ENCODE measurements around the gene PIGK. TPM values are rescaled to one million over a fixed set of nuclear protein-coding genes. Genes with fewer than 3 reads are reported as not detected.

PIGK gene
- total and polyA plus RNA-seq, 4 donors: 7.9 to 30.2 (median 17.9) TPM

DNA sequence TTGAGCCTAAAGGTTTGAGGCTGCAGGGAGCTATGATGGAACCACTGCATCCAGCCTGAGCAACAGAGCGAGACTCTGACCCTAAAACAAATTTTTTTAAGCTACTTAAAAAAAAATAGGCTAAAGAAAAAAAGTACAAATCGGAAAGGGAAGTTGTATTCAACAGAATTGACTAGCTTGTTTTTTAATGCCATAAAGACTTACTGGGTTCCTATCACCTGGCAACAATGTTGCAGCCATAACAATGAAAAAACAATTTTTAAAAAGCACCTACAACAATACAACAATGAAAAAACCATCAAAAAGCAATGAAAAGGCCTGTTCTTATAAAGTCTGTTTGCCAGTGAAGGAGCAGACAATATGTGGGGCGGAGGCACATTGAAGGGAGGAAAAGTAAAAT is 20.1 kb upstream of the PIGK start:
- DNase-seq (no peak), ATAC-seq (ENCODE audit: insufficient read depth, low FRiP score) (no peak)
- Histone ChIP-seq H3K9me3 (ENCODE audit: control insufficient read depth in 4 of 4, insufficient read depth in 3 of 4, low read length in 3 of 4) (no peaks in the 10 kb centered on the region), H3K4me1 (ENCODE audit: control insufficient read depth in 5 of 5, insufficient read depth in 5 of 5, low read length in 5 of 5) (no peaks in the 10 kb centered on the region), H3K27me3 (ENCODE audit: control insufficient read depth in 3 of 3, insufficient read depth in 3 of 3, low read length in 2 of 3) (no peaks in the 10 kb centered on the region), H3K4me3 (no peak overlapping the region), H3K9ac (ENCODE audit: insufficient read depth in 1 of 2, low read length in 2 of 2) (no peak overlapping the region), H3K27ac (ENCODE audit: low read depth in 1 of 2, low read length in 1 of 2) (no peak overlapping the region), H3K36me3 (ENCODE audit: control insufficient read depth in 4 of 4, insufficient read depth in 4 of 4, low read length in 4 of 4) (no peaks in the 10 kb centered on the region)
- 59 to 76% methylated on average over 3 of the region's 3 CpGs for WGBS, 2 donors
- TF ChIP-seq, protein P1, sequence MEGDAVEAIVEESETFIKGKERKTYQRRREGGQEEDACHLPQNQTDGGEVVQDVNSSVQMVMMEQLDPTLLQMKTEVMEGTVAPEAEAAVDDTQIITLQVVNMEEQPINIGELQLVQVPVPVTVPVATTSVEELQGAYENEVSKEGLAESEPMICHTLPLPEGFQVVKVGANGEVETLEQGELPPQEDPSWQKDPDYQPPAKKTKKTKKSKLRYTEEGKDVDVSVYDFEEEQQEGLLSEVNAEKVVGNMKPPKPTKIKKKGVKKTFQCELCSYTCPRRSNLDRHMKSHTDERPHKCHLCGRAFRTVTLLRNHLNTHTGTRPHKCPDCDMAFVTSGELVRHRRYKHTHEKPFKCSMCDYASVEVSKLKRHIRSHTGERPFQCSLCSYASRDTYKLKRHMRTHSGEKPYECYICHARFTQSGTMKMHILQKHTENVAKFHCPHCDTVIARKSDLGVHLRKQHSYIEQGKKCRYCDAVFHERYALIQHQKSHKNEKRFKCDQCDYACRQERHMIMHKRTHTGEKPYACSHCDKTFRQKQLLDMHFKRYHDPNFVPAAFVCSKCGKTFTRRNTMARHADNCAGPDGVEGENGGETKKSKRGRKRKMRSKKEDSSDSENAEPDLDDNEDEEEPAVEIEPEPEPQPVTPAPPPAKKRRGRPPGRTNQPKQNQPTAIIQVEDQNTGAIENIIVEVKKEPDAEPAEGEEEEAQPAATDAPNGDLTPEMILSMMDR (IDR thresholded peaks at IDR 0.05; ENCODE audit: control extremely low read depth, extremely low read depth): no peak

DNA sequence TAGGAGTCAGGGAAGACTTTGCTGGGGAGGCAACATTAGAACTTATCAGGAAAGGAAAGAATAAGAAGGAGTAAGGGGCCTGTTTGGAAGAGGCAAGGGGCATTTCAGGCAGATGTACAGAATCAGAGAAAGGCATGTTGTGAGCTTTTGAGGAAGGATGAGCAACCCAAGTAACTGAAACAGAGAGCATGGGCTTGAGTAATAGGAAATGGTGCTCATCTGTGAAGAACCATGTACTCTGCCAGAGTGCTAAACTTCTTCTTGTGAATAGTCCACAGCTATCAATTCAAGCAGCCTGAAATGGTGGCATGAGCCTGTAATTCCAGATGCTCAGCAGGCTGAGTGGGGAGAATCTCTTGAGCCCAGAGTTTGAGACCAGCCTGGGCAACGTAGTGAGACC is 19.2 kb upstream of the PIGK start:
- no peak for DNase-seq
- no peak overlapping the region for H3K4me3 ChIP-seq
- no peaks in the 10 kb centered on the region for H3K36me3 ChIP-seq (ENCODE audit: control insufficient read depth in 4 of 4, insufficient read depth in 4 of 4, low read length in 4 of 4)
- ATAC-seq (ENCODE audit: insufficient read depth, low FRiP score): no peak
- H3K4me1 ChIP-seq (ENCODE audit: control insufficient read depth in 5 of 5, insufficient read depth in 5 of 5, low read length in 5 of 5): no peaks in the 10 kb centered on the region
- 71 to 85% methylated on average over 1 of the region's 1 CpG for WGBS, 2 donors
- no peaks in the 10 kb centered on the region for H3K9me3 ChIP-seq (ENCODE audit: control insufficient read depth in 4 of 4, insufficient read depth in 3 of 4, low read length in 3 of 4)
- TF ChIP-seq, protein P1 (IDR thresholded peaks at IDR 0.05; ENCODE audit: control extremely low read depth, extremely low read depth): no peak
- no peaks in the 10 kb centered on the region for H3K27me3 ChIP-seq (ENCODE audit: control insufficient read depth in 3 of 3, insufficient read depth in 3 of 3, low read length in 2 of 3)
- H3K27ac ChIP-seq (ENCODE audit: low read depth in 1 of 2, low read length in 1 of 2): no peak overlapping the region
- H3K9ac ChIP-seq (ENCODE audit: insufficient read depth in 1 of 2, low read length in 2 of 2): no peak overlapping the region

DNA sequence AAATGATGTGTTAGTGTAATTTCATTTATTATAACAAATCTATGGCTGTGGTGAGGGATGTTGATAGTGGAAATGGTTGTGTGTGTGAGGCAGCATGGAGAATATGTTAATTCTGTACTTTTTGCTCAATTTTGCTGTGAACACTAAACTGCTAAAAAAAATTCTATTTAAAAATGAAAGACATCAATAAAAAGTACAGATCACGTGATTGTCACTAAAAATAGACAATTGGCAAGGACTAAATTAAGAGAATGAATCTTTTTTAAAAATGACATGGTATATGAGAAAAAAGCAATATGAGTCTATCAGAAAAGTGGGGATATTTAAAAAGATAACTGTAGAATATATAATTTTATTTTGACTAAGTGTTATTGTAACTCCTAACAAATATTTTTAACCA is 15.7 kb upstream of the PIGK start:
- no peaks in the 10 kb centered on the region for H3K4me1 ChIP-seq (ENCODE audit: control insufficient read depth in 5 of 5, insufficient read depth in 5 of 5, low read length in 5 of 5)
- WGBS, 2 donors: 73 to 81% methylated on average over 1 of the region's 1 CpG
- ATAC-seq (ENCODE audit: insufficient read depth, low FRiP score): no peak

DNA sequence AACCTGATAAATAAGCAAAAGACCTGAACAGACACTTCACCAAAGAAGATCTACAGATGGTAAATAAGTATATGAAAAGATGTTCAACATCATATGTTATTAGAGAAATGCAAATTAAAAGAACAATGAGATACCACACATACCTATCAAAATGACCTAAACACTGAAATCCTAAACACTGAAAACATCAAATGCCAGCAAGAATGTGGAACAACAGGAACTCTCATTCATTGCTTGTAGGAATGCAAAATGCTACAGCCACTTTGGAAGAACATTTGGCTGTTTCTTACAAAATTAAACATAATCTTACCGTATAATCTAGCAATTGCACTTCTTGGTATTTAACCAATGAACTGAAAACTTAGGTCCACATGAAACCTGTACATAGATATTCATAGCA is 14.9 kb upstream of the PIGK start:
- DNase-seq (no peak), ATAC-seq (ENCODE audit: insufficient read depth, low FRiP score) (no peak)
- H3K4me1 ChIP-seq (ENCODE audit: control insufficient read depth in 5 of 5, insufficient read depth in 5 of 5, low read length in 5 of 5): no peaks in the 10 kb centered on the region
- TF ChIP-seq, protein P1 (IDR thresholded peaks at IDR 0.05; ENCODE audit: control extremely low read depth, extremely low read depth): no peak
- no peak overlapping the region for H3K4me3 ChIP-seq
- H3K27me3 ChIP-seq (ENCODE audit: control insufficient read depth in 3 of 3, insufficient read depth in 3 of 3, low read length in 2 of 3): no peaks in the 10 kb centered on the region
- H3K36me3 ChIP-seq (ENCODE audit: control insufficient read depth in 4 of 4, insufficient read depth in 4 of 4, low read length in 4 of 4): no peaks in the 10 kb centered on the region
- no peaks in the 10 kb centered on the region for H3K9me3 ChIP-seq (ENCODE audit: control insufficient read depth in 4 of 4, insufficient read depth in 3 of 4, low read length in 3 of 4)
- 80 to 91% methylated on average over 1 of the region's 1 CpG for WGBS, 2 donors
- H3K9ac ChIP-seq (ENCODE audit: insufficient read depth in 1 of 2, low read length in 2 of 2): no peak overlapping the region
- H3K27ac ChIP-seq (ENCODE audit: low read depth in 1 of 2, low read length in 1 of 2): no peak overlapping the region

More for the DNA sequence above, 15.7 kb upstream of the PIGK start:
- Histone ChIP-seq H3K36me3 (ENCODE audit: control insufficient read depth in 4 of 4, insufficient read depth in 4 of 4, low read length in 4 of 4) (no peaks in the 10 kb centered on the region), H3K9me3 (ENCODE audit: control insufficient read depth in 4 of 4, insufficient read depth in 3 of 4, low read length in 3 of 4) (no peaks in the 10 kb centered on the region), H3K27ac (ENCODE audit: low read depth in 1 of 2, low read length in 1 of 2) (no peak overlapping the region), H3K4me3 (no peak overlapping the region), H3K27me3 (ENCODE audit: control insufficient read depth in 3 of 3, insufficient read depth in 3 of 3, low read length in 2 of 3) (no peaks in the 10 kb centered on the region), H3K9ac (ENCODE audit: insufficient read depth in 1 of 2, low read length in 2 of 2) (no peak overlapping the region)
- no peak for DNase-seq
- TF ChIP-seq, protein P1 (IDR thresholded peaks at IDR 0.05; ENCODE audit: control extremely low read depth, extremely low read depth): no peak

Measured in lung (tissue), 12 donors.